ENCODE results near the gene FADD.
"Not testable (repeated sequence)": the region's sequence is repeated elsewhere in the genome, so short reads cannot be mapped to it uniquely, and the experiment has no call there.

FADD gene

GRCh38 chr11:70192666-70193410 lies 10.3 kb upstream of the FADD start:
- WGBS, 2 experiments (ENCODE audit: insufficient coverage in 2 of 2) = 86 to 90% methylated on average over 12 to 13 of the region's 15 CpGs
- no peaks in the 10 kb centered on the region for H3K9me3 ChIP-seq (ENCODE audit: control insufficient read depth, low read length)
- no peak overlapping the region for H3K4me3 ChIP-seq (ENCODE audit: extremely low read depth, insufficient read depth, low read length, poor library complexity, severe bottlenecking)
- no peaks in the 10 kb centered on the region for H3K36me3 ChIP-seq (ENCODE audit: control insufficient read depth, insufficient read depth, low read length)
- no peaks in the 10 kb centered on the region for H3K4me1 ChIP-seq (ENCODE audit: control insufficient read depth, insufficient read depth, low read length, poor library complexity, severe bottlenecking)
- H3K27ac ChIP-seq (ENCODE audit: low read depth, low read length, severe bottlenecking) = no peak overlapping the region

- no peaks in the 10 kb centered on the region for H3K9me3 ChIP-seq (ENCODE audit: control insufficient read depth, low read length)
- no peaks in the 10 kb centered on the region for H3K4me1 ChIP-seq (ENCODE audit: control insufficient read depth, insufficient read depth, low read length, poor library complexity, severe bottlenecking)
- 80 to 91% methylated on average over 6 to 7 of the region's 7 CpGs for WGBS, 2 experiments (ENCODE audit: insufficient coverage in 2 of 2)
- H3K4me3 ChIP-seq (ENCODE audit: extremely low read depth, insufficient read depth, low read length, poor library complexity, severe bottlenecking) = no peak overlapping the region
- H3K36me3 ChIP-seq (ENCODE audit: control insufficient read depth, insufficient read depth, low read length) = no peaks in the 10 kb centered on the region
- H3K27ac ChIP-seq (ENCODE audit: low read depth, low read length, severe bottlenecking) = no peak overlapping the region
These were observed 9.4 kb upstream of the FADD start for GRCh38 chr11:70193411-70194292.

GRCh38 chr11:70194792-70195791 lies 8.0 kb upstream of the FADD start:
- no peaks in the 10 kb centered on the region for H3K4me1 ChIP-seq (ENCODE audit: control insufficient read depth, insufficient read depth, low read length, poor library complexity, severe bottlenecking)
- no peaks in the 10 kb centered on the region for H3K9me3 ChIP-seq (ENCODE audit: control insufficient read depth, low read length)
- H3K36me3 ChIP-seq (ENCODE audit: control insufficient read depth, insufficient read depth, low read length) = no peaks in the 10 kb centered on the region
- 67 to 68% methylated on average over 3 of the region's 3 CpGs for WGBS, 2 experiments (ENCODE audit: insufficient coverage in 2 of 2)
- H3K27ac ChIP-seq (ENCODE audit: low read depth, low read length, severe bottlenecking) = no peak overlapping the region
- no peak overlapping the region for H3K4me3 ChIP-seq (ENCODE audit: extremely low read depth, insufficient read depth, low read length, poor library complexity, severe bottlenecking)

GRCh38 chr11:70200212-70200844 lies 2.8 kb upstream of the FADD start:
- Histone ChIP-seq H3K36me3 (ENCODE audit: control insufficient read depth, insufficient read depth, low read length) (peaks cover 11% of the 10 kb centered on the region), H3K4me1 (ENCODE audit: control insufficient read depth, insufficient read depth, low read length, poor library complexity, severe bottlenecking) (peaks cover 12% of the 10 kb centered on the region), H3K27ac (ENCODE audit: low read depth, low read length, severe bottlenecking) (no peak overlapping the region), H3K4me3 (ENCODE audit: extremely low read depth, insufficient read depth, low read length, poor library complexity, severe bottlenecking) (no peak overlapping the region), H3K9me3 (ENCODE audit: control insufficient read depth, low read length) (no peaks in the 10 kb centered on the region)
- 83 to 95% methylated on average over 7 to 8 of the region's 10 CpGs for WGBS, 2 experiments (ENCODE audit: insufficient coverage in 2 of 2)

- H3K9me3 ChIP-seq (ENCODE audit: control insufficient read depth, low read length); H3K4me3 ChIP-seq (ENCODE audit: extremely low read depth, insufficient read depth, low read length, poor library complexity, severe bottlenecking); H3K27ac ChIP-seq (ENCODE audit: low read depth, low read length, severe bottlenecking): not testable (repeated sequence)
- WGBS, 2 experiments (ENCODE audit: insufficient coverage in 2 of 2) = 91 to 100% methylated on average over 1 to 2 of the region's 3 CpGs
- Histone ChIP-seq H3K4me1 (ENCODE audit: control insufficient read depth, insufficient read depth, low read length, poor library complexity, severe bottlenecking) (peaks cover 16% of the 10 kb centered on the region), H3K36me3 (ENCODE audit: control insufficient read depth, insufficient read depth, low read length) (peaks cover 18% of the 10 kb centered on the region)
These were observed 2.0 kb upstream of the FADD start for GRCh38 chr11:70201047-70201446.

GRCh38 chr11:70201882-70202861 lies 924 bp upstream of the FADD start:
- WGBS, 2 experiments (ENCODE audit: insufficient coverage in 2 of 2) = 84 to 90% methylated on average over 16 to 17 of the region's 29 CpGs
- H3K4me3 ChIP-seq (ENCODE audit: extremely low read depth, insufficient read depth, low read length, poor library complexity, severe bottlenecking) = peak overlapping the region; percentile 97
- peaks cover 29% of the 10 kb centered on the region for H3K36me3 ChIP-seq (ENCODE audit: control insufficient read depth, insufficient read depth, low read length)
- H3K4me1 ChIP-seq (ENCODE audit: control insufficient read depth, insufficient read depth, low read length, poor library complexity, severe bottlenecking) = peaks cover 21% of the 10 kb centered on the region
- H3K9me3 ChIP-seq (ENCODE audit: control insufficient read depth, low read length) = no peaks in the 10 kb centered on the region
- no peak overlapping the region for H3K27ac ChIP-seq (ENCODE audit: low read depth, low read length, severe bottlenecking)

- no peaks in the 10 kb centered on the region for H3K9me3 ChIP-seq (ENCODE audit: control insufficient read depth, low read length)
- H3K27ac ChIP-seq (ENCODE audit: low read depth, low read length, severe bottlenecking) = peak overlapping the region; percentile 91
These were observed 812 bp downstream of the FADD start for GRCh38 chr11:70203751-70204465.

GRCh38 chr11:70204466-70204799 lies 1.3 kb downstream of the FADD start:
- Histone ChIP-seq H3K4me1 (ENCODE audit: control insufficient read depth, insufficient read depth, low read length, poor library complexity, severe bottlenecking) (peaks cover 21% of the 10 kb centered on the region), H3K36me3 (ENCODE audit: control insufficient read depth, insufficient read depth, low read length) (peaks cover 52% of the 10 kb centered on the region), H3K4me3 (ENCODE audit: extremely low read depth, insufficient read depth, low read length, poor library complexity, severe bottlenecking) (peak overlapping the region; percentile 97), H3K27ac (ENCODE audit: low read depth, low read length, severe bottlenecking) (peak overlapping the region; percentile 91), H3K9me3 (ENCODE audit: control insufficient read depth, low read length) (no peaks in the 10 kb centered on the region)
- 39 to 58% methylated on average over 4 of the region's 4 CpGs for WGBS, 2 experiments (ENCODE audit: insufficient coverage in 2 of 2)

More at GRCh38 chr11:70203751-70204465, 812 bp downstream of the FADD start:
- Histone ChIP-seq H3K36me3 (ENCODE audit: control insufficient read depth, insufficient read depth, low read length) (peaks cover 47% of the 10 kb centered on the region), H3K4me1 (ENCODE audit: control insufficient read depth, insufficient read depth, low read length, poor library complexity, severe bottlenecking) (peaks cover 21% of the 10 kb centered on the region), H3K4me3 (ENCODE audit: extremely low read depth, insufficient read depth, low read length, poor library complexity, severe bottlenecking) (peak overlapping the region; percentile 97)
- WGBS, 2 experiments (ENCODE audit: insufficient coverage in 2 of 2) = 8% methylated on average over 20 to 27 of the region's 30 CpGs
